ENCODE results near the gene IDH3G. TPM values are rescaled to one million over a fixed set of nuclear protein-coding genes. Genes with fewer than 3 reads are reported as not detected.

Gene IDH3G
- total RNA-seq, 5 donors from 2014 or later (not counting 1 experiment from before 2014, with no cell fraction given) = 47.7 to 54.6 (median 51.8) TPM

DNA sequence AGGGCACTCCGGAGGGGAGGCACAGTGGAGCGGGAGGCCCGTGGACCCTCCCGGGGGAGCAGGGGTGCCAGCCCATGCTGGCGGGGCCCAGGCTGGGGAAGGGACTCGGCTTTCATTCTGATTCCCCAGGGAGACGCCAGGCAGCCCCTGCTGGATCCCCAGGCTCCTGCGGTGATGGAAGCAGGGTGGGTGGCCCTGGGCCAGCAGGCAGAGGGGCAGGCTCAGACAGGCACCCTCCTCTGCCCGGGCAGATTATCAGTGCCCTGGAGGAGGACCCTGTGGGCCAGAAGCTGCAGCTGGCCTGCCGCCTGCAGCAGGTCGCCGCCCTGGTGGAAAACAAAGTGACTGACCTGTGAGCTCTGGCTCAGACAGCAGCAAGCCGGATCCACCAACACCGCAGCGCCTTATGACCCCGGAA is 15.5 kb downstream of the IDH3G start:
- Histone ChIP-seq H3K4me3 (ENCODE audit: control insufficient read depth in 1 of 2, extremely low read depth in 1 of 2, low read length in 1 of 2) (no peak overlapping the region), H3K9me3 (no peaks in the 10 kb centered on the region), H3K4me1 (ENCODE audit: control insufficient read depth in 1 of 2, extremely low read depth in 1 of 2, insufficient read depth in 2 of 2, low read length in 2 of 2) (peaks cover 0 to 8% of the 10 kb centered on the region in 2 experiments), H3K36me3 (ENCODE audit: control insufficient read depth in 2 of 2, extremely low read depth in 1 of 2, insufficient read depth in 1 of 2, low read length in 1 of 2) (peaks cover 2 to 7% of the 10 kb centered on the region in 2 donors), H3K27ac (ENCODE audit: low read length) (no peak overlapping the region), H3K27me3 (replicated peaks in 1 of 2; ENCODE audit: control insufficient read depth in 2 of 2, extremely low read depth in 1 of 2, insufficient read depth in 2 of 2, low read length in 1 of 2) (peaks cover 0 to 33% of the 10 kb centered on the region in 2 experiments)
- H3K9me3 Mint-ChIP-seq = no peaks in the 10 kb centered on the region
- peaks cover 3 to 7% (median 7%) of the 10 kb centered on the region in 3 donors for H3K4me1 Mint-ChIP-seq
- H3K27ac Mint-ChIP-seq = no peak overlapping the region
- 83% methylated on average over 9 of the region's 16 CpGs for WGBS (ENCODE audit: insufficient coverage)
- DNase-seq (no peak), ATAC-seq (replicated peaks in 1 of 4) (no peak)
- peaks cover 7 to 8% of the 10 kb centered on the region in 2 donors for H3K27me3 Mint-ChIP-seq
- POLR2A ChIA-PET = no interaction called here
- no peak overlapping the region for H3K4me3 Mint-ChIP-seq
- no peaks in the 10 kb centered on the region for H3K36me3 Mint-ChIP-seq
- CTCF ChIA-PET = no interaction called here

DNA sequence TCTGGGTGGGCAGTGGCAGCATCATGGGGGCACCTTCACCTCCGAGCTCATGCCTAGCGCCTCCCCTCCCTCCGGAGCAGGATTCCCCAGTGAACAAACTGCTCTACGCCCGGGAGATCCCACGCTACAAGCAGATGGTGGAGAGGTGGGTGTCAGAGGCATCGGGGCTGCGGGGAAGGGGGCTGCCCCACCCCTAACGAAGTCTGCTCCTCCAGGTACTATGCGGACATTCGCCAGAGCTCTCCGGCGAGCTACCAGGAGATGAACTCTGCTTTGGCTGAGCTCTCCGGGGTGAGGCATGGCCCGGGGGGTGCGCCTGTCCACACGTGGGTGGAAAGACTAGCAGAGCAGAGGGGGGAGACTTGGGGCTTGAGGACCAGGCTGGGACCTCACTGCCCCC is 16.0 kb downstream of the IDH3G start:
- Mint-ChIP-seq H3K4me3 (no peak overlapping the region), H3K36me3 (no peaks in the 10 kb centered on the region), H3K9me3 (no peaks in the 10 kb centered on the region), H3K27me3 (peaks cover 7 to 8% of the 10 kb centered on the region in 2 donors), H3K4me1 (peaks cover 3 to 7% (median 7%) of the 10 kb centered on the region in 3 donors), H3K27ac (no peak overlapping the region)
- no peak overlapping the region for H3K27ac ChIP-seq (ENCODE audit: low read length)
- no peaks in the 10 kb centered on the region for H3K9me3 ChIP-seq
- H3K27me3 ChIP-seq (replicated peaks in 1 of 2; ENCODE audit: control insufficient read depth in 2 of 2, extremely low read depth in 1 of 2, insufficient read depth in 2 of 2, low read length in 1 of 2) = peaks cover 0 to 33% of the 10 kb centered on the region in 2 experiments
- 80% methylated on average over 1 of the region's 17 CpGs for WGBS (ENCODE audit: insufficient coverage)
- peaks cover 0 to 8% of the 10 kb centered on the region in 2 experiments for H3K4me1 ChIP-seq (ENCODE audit: control insufficient read depth in 1 of 2, extremely low read depth in 1 of 2, insufficient read depth in 2 of 2, low read length in 2 of 2)
- ChIA-PET CTCF (no interaction called here), POLR2A (no interaction called here)
- H3K36me3 ChIP-seq (ENCODE audit: control insufficient read depth in 2 of 2, extremely low read depth in 1 of 2, insufficient read depth in 1 of 2, low read length in 1 of 2) = peaks cover 0 to 7% of the 10 kb centered on the region in 2 donors
- no peak for DNase-seq
- no peak for ATAC-seq (replicated peaks in 1 of 4)
- H3K4me3 ChIP-seq (ENCODE audit: control insufficient read depth in 1 of 2, extremely low read depth in 1 of 2, low read length in 1 of 2) = no peak overlapping the region

DNA sequence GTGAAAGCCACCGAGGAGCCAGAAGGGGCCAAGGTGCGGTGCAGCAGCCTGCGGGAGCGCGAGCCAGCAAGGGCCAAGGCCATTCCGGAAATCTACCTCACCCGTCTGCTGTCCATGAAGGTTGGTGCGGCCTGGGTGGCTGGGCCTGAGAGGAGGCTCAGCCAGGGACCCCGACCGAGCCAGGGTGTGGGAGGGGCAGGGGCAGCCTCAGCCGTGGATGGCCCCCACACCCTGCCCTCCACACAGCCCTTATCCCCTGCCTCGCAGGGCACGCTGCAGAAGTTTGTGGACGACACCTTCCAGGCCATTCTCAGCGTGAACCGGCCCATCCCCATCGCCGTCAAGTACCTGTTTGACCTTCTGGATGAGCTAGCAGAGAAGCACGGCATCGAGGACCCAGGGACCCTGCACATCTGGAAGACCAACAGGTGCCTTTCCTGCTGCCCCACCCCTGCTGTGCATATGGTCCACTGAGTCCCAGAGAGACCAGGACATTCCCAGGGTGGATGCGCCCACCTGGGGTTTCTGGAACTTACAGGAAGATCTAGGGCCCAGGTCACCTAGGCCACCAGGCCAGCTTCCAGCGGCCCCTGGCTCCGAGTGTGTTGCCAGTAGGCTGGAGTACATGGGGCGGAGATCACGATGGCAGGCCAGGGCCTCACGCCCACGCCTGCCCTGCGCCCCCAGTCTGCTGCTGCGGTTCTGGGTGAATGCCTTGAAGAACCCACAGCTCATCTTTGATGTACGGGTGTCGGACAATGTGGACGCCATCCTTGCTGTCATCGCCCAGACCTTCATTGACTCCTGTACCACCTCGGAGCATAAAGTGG is 16.7 kb downstream of the IDH3G start:
- peaks cover 3 to 7% (median 7%) of the 10 kb centered on the region in 3 donors for H3K4me1 Mint-ChIP-seq
- 82% methylated on average over 3 of the region's 34 CpGs for WGBS (ENCODE audit: insufficient coverage)
- CTCF ChIA-PET = no interaction called here
- no peaks in the 10 kb centered on the region for H3K36me3 Mint-ChIP-seq
- no peak for DNase-seq
- no peaks in the 10 kb centered on the region for H3K9me3 ChIP-seq
- H3K36me3 ChIP-seq (ENCODE audit: control insufficient read depth in 2 of 2, extremely low read depth in 1 of 2, insufficient read depth in 1 of 2, low read length in 1 of 2) = peaks cover 0 to 4% of the 10 kb centered on the region in 2 donors
- H3K27ac ChIP-seq (ENCODE audit: low read length) = no peak overlapping the region
- H3K9me3 Mint-ChIP-seq = no peaks in the 10 kb centered on the region
- ATAC-seq (replicated peaks in 1 of 4) = no peak
- H3K4me3 ChIP-seq (ENCODE audit: control insufficient read depth in 1 of 2, extremely low read depth in 1 of 2, low read length in 1 of 2) = no peak overlapping the region
- H3K27me3 ChIP-seq (replicated peaks in 1 of 2; ENCODE audit: control insufficient read depth in 2 of 2, extremely low read depth in 1 of 2, insufficient read depth in 2 of 2, low read length in 1 of 2) = peaks cover 0 to 33% of the 10 kb centered on the region in 2 experiments
- H3K27me3 Mint-ChIP-seq = peaks cover 7 to 8% of the 10 kb centered on the region in 2 donors
- POLR2A ChIA-PET = no interaction called here
- H3K4me3 Mint-ChIP-seq = no peak overlapping the region
- no peak overlapping the region for H3K27ac Mint-ChIP-seq
- peaks cover 0 to 8% of the 10 kb centered on the region in 2 experiments for H3K4me1 ChIP-seq (ENCODE audit: control insufficient read depth in 1 of 2, extremely low read depth in 1 of 2, insufficient read depth in 2 of 2, low read length in 2 of 2)

GRCh38 chrX:153776611-153777045 is 17.5 kb downstream of the IDH3G start:
- ChIA-PET CTCF (no interaction called here), POLR2A (no interaction called here)
- H3K27ac Mint-ChIP-seq = no peak overlapping the region
- no peak for ATAC-seq (replicated peaks in 1 of 4)
- H3K36me3 Mint-ChIP-seq = no peaks in the 10 kb centered on the region
- Histone ChIP-seq H3K4me3 (ENCODE audit: control insufficient read depth in 1 of 2, extremely low read depth in 1 of 2, low read length in 1 of 2) (no peak overlapping the region), H3K9me3 (no peaks in the 10 kb centered on the region), H3K27ac (ENCODE audit: low read length) (no peak overlapping the region), H3K27me3 (replicated peaks in 1 of 2; ENCODE audit: control insufficient read depth in 2 of 2, extremely low read depth in 1 of 2, insufficient read depth in 2 of 2, low read length in 1 of 2) (peaks cover 0 to 33% of the 10 kb centered on the region in 2 experiments), H3K4me1 (ENCODE audit: control insufficient read depth in 1 of 2, extremely low read depth in 1 of 2, insufficient read depth in 2 of 2, low read length in 2 of 2) (peaks cover 0 to 8% of the 10 kb centered on the region in 2 experiments), H3K36me3 (ENCODE audit: control insufficient read depth in 2 of 2, extremely low read depth in 1 of 2, insufficient read depth in 1 of 2, low read length in 1 of 2) (no peaks in the 10 kb centered on the region)
- H3K4me1 Mint-ChIP-seq = peaks cover 3 to 7% (median 7%) of the 10 kb centered on the region in 3 donors
- DNase-seq = no peak
- peaks cover 7 to 8% of the 10 kb centered on the region in 2 donors for H3K27me3 Mint-ChIP-seq
- H3K9me3 Mint-ChIP-seq = no peaks in the 10 kb centered on the region
- no peak overlapping the region for H3K4me3 Mint-ChIP-seq
- WGBS (ENCODE audit: insufficient coverage) = 77% methylated on average over 9 of the region's 22 CpGs

DNA sequence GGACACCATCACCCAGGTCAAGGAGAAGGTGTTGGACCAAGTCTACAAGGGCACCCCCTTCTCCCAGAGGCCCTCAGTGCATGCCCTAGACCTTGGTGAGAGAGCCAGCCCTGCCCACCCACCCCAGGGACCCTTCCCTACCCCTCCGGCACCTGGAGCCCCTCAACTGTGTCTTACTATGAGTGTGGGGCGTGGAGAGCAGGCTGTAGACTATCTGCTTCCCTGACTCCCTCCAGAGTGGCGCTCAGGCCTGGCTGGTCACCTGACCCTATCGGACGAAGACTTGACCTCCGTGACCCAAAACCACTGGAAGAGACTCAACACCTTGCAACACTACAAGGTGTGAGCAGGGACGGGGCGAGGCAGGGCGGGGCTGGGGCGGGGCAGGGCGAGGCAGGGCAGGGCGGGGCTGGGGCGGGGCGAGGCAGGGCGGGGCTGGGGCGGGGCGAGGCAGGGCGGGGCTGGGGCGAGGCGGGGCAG is 18.0 kb downstream of the IDH3G start:
- H3K36me3 Mint-ChIP-seq = no peaks in the 10 kb centered on the region
- Histone ChIP-seq H3K27me3 (replicated peaks in 1 of 2; ENCODE audit: control insufficient read depth in 2 of 2, extremely low read depth in 1 of 2, insufficient read depth in 2 of 2, low read length in 1 of 2) (peaks cover 0 to 30% of the 10 kb centered on the region in 2 experiments), H3K27ac (ENCODE audit: low read length) (no peak overlapping the region), H3K4me3 (ENCODE audit: control insufficient read depth in 1 of 2, extremely low read depth in 1 of 2, low read length in 1 of 2) (no peak overlapping the region), H3K36me3 (ENCODE audit: control insufficient read depth in 2 of 2, extremely low read depth in 1 of 2, insufficient read depth in 1 of 2, low read length in 1 of 2) (no peaks in the 10 kb centered on the region), H3K4me1 (ENCODE audit: control insufficient read depth in 1 of 2, extremely low read depth in 1 of 2, insufficient read depth in 2 of 2, low read length in 2 of 2) (peaks cover 0 to 8% of the 10 kb centered on the region in 2 experiments), H3K9me3 (no peaks in the 10 kb centered on the region)
- H3K27ac Mint-ChIP-seq = no peak overlapping the region
- no peak for ATAC-seq (replicated peaks in 1 of 4)
- H3K4me1 Mint-ChIP-seq = peaks cover 3 to 7% (median 7%) of the 10 kb centered on the region in 3 donors
- DNase-seq = no peak
- H3K9me3 Mint-ChIP-seq = no peaks in the 10 kb centered on the region
- WGBS (ENCODE audit: insufficient coverage) = no CpG with 5 or more reads among the region's 20 CpGs
- POLR2A ChIA-PET = no interaction called here
- peaks cover 7 to 8% of the 10 kb centered on the region in 2 donors for H3K27me3 Mint-ChIP-seq
- H3K4me3 Mint-ChIP-seq = no peak overlapping the region
- CTCF ChIA-PET = no interaction called here

DNA sequence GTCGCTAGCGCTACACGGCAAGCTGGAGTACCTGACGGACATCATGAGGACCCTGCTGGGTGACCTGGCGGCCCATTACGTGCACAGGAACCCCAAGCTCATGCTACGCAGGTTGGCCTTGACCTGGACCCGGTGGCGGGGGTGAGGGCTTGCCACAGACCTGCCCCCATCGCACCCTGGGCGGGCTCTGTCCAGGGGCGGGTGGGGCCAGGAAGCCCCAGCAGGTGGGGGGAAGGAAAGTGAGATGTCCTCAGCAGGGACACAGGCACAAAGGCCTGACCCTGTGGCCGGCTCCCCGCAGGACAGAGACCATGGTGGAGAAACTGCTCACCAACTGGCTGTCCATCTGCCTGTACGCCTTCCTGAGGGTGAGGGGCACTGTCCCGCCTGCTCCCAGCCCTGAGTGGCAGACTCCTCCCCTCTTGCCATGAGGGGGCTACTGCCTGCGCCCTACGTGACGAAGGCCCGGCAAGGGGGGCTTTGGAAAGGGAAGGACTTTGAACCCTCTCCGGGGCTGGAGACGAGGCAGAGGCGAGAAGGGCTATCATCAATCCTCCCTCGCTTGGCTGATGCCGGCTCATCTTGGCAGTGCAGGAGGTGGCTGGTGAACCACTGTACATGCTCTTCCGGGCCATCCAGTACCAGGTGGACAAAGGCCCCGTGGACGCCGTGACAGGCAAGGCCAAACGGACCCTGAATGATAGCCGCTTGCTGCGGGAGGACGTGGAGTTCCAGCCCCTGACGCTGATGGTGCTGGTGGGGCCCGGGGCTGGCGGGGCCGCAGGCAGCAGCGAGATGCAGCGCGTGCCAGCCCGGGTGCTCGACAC is 18.7 kb downstream of the IDH3G start:
- H3K36me3 ChIP-seq (ENCODE audit: control insufficient read depth in 2 of 2, extremely low read depth in 1 of 2, insufficient read depth in 1 of 2, low read length in 1 of 2) = no peaks in the 10 kb centered on the region
- ChIA-PET POLR2A (no interaction called here), CTCF (interaction anchor here in 1 of 2 donors (1.1 kb wide), 1 partner anchor 12 kb away, joined by 3 read pairs; no protein-coding TSS in a partner anchor)
- H3K27ac ChIP-seq (ENCODE audit: low read length) = no peak overlapping the region
- H3K9me3 Mint-ChIP-seq = no peaks in the 10 kb centered on the region
- no peaks in the 10 kb centered on the region for H3K36me3 Mint-ChIP-seq
- peaks cover 0 to 27% of the 10 kb centered on the region in 2 experiments for H3K27me3 ChIP-seq (replicated peaks in 1 of 2; ENCODE audit: control insufficient read depth in 2 of 2, extremely low read depth in 1 of 2, insufficient read depth in 2 of 2, low read length in 1 of 2)
- no peaks in the 10 kb centered on the region for H3K9me3 ChIP-seq
- peaks cover 3 to 7% (median 7%) of the 10 kb centered on the region in 3 donors for H3K4me1 Mint-ChIP-seq
- ATAC-seq (replicated peaks in 1 of 4) = no peak
- peaks cover 7 to 8% of the 10 kb centered on the region in 2 donors for H3K27me3 Mint-ChIP-seq
- WGBS (ENCODE audit: insufficient coverage) = 91% methylated on average over 26 of the region's 42 CpGs
- H3K27ac Mint-ChIP-seq = no peak overlapping the region
- H3K4me3 Mint-ChIP-seq = no peak overlapping the region
- H3K4me1 ChIP-seq (ENCODE audit: control insufficient read depth in 1 of 2, extremely low read depth in 1 of 2, insufficient read depth in 2 of 2, low read length in 2 of 2) = peaks cover 0 to 5% of the 10 kb centered on the region in 2 experiments
- peak in 1 of 35 experiments; percentile 2 for DNase-seq
- no peak overlapping the region for H3K4me3 ChIP-seq (ENCODE audit: control insufficient read depth in 1 of 2, extremely low read depth in 1 of 2, low read length in 1 of 2)

All from T-cell (primary cell).